ENCODE results near the gene XYLT1.
"Not testable (repeated sequence)": the region's sequence is repeated elsewhere in the genome, so short reads cannot be mapped to it uniquely, and the experiment has no call there.

The XYLT1 gene

DNA sequence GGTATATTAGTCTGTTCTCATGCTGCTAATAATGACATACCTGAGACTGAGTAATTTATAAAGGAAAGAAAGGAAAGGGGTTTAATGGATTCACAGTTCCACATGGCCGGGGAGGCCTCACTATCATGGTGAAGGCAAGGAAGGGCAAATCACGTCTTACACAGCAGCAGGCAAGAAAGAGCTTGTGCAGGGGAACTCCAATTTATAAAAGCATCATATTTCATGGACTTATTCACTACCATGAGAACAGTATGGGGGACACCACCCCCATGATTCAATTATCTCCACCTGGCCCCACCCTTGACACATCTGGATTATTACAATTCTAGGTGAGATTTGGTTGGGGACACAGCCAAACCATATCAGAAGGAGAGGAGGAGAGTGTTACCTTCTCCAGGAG lies 17.7 kb upstream of the XYLT1 start:
- no peak for DNase-seq

DNA sequence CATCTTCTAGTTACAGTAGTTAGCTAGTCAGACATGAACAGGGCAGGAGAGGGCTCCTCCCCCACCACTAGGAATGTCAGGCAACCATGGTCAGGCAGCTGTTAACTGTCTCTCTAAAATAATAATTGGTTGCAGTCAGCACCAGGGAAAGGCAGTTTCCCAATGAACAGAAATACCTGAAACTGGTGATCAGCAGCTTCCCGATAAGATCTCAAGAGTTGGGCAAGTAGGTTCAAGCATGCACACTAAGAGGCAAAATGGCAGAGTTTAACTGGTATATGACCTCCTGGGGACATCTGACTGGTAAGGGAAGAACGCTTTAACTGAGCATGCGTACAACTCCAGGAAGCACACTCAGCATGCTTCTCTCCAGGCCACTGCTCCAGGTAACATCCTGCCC lies 12.6 kb upstream of the XYLT1 start:
- DNase-seq, result no peak

DNA sequence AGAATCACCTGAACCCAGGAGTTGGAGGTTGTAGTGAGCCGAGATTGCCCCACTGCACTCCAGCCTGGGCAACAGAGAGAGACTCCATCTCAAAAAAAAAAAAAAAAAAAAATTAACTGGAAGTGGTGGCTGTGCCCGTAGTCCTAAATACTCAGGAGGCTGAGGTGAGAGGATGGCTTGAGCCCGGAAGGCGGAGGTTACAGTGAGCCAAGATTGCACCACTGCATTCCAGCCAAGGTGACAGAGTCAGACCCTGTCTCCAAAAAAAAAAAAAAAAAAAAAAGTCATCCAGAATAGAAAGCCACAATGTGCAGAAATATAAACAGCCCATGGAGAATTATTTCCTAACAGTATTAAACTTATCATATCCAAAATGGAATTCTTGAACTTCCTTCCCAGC lies 11.6 kb upstream of the XYLT1 start:
- not testable (repeated sequence) for DNase-seq

DNA sequence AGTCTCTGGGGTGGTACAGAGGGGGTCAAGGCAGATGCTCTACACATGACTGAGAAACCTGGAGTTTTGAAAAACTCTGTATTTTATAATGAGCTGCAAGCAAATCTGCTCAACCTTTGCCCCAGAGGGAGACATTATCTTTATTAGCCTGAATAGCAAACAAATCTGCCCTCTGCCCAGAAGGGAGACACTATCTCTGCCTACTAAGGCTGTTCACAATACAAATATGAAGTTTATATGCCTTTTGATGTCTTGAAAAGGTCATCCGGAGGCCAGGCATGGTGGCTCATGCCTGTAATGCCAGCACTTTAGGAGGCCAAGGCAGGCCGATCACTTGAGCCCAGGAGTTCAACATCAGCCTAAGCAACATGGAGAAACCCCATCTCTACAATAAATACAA lies 11.0 kb upstream of the XYLT1 start:
- no peak for DNase-seq

DNA sequence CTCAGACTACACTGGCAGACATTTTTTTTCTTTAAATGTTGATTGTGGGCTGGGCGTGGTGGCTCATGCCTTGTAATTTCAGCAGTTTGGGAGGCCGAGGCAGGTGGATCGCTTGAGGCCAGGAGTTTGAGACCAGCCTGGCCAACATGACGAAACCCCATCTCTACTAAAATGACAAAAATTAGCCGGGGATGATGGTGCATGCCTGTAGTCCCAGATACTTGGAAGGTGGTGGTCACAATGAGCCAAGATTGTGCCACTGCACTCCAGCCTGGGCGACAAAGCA lies 6.4 kb upstream of the XYLT1 start:
- not testable (repeated sequence) for DNase-seq

DNA sequence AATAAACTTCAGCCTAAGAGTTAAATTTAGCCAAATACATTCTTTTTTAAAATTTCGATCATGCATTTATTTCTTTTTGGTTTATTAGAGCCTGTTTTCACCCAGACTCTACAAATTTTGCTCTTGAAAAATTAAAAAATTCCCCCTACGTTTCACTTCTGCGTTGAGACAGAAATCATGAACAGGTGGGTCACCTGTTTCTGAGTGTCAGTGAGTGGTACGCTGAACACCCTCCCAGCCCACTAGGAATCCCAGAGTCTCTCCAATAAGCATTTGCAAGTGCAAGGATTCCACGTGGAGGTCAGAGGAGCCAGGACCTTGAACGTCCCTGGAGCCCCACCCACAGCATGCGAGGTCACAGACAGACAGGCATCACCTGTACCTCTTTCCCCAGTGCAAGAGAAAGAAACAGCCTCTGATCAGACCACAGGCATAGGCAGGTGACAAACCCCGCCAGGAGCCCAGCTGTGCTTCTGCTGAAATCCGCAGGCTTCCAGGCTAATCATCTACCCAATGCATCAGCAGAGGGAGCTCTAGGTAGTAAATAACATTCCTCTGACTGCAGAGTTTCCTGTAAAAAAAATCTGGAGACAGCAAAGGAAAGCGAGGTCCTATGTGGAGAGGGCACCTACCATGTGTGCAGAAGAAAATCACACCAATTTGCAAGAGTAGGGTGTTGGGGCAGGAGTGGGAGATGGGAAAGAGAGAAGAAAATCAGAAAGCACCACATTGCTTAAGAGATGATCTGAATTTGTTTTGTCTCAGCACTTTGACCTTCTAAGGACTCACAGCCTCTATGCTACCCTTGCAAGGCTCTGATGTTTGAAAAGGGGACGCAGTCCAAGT lies 5.9 kb upstream of the XYLT1 start:
- DNase-seq, result peak; percentile 1

DNA sequence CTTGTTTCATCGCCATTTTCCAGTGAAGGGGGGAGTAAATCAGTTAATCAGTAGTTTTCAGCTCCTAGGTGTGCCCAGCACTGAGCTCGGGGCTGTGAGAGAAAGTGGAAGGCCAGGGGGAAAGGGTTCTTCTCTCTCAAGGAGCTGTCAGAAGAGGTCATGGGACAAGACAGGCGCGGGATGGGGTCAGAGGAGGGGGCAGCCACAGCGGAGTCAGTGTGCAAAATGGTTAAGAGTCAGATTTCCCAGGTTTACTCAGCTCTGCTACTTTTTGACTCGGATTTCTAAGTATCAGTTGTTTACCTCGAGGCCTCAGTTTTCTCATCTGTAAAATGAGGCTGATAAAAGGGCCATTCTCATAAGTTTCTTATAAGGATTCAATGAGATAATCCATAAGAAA lies 4.3 kb upstream of the XYLT1 start:
- DNase-seq, result no peak

DNA sequence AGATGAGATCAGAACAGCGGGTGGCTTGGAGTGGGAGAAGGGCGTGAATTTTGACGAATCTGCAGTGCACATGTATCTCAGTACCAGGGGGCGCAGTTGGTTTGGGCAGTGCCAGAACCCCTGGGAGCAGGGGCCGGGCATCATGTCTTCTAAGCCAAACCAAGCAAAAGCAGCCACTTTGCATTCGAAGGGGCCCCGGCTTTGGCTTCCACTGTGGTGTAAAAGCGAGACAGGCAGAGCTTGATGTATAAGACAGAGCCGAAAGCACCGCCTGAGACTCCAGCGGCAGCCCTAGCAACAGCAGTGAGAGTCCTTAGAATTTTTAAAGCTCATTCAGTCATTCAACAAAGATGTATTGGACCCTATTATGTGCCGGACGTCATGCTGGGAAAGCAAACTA lies 3.8 kb upstream of the XYLT1 start:
- DNase-seq, result no peak

DNA sequence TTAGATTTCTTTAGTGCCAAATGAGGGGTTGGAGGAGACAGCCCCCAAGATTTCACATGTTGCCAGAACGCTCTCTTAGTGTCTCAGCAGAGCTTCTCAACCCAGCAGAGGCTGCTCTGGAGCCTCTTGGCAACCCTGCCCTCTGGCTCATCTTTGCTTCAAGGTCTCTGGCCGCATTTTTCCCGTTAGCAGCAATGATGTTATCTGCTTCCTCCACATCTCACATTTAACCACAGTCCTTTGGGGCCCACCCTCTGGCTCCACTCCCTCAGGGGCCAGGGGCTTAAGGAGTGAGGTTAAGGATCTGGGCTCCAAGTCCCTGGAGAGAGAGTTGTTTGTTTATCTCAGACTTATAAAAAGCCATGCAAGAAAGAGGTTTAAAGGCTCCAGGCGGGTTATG lies 3.3 kb upstream of the XYLT1 start:
- peak; percentile 15 for DNase-seq

DNA sequence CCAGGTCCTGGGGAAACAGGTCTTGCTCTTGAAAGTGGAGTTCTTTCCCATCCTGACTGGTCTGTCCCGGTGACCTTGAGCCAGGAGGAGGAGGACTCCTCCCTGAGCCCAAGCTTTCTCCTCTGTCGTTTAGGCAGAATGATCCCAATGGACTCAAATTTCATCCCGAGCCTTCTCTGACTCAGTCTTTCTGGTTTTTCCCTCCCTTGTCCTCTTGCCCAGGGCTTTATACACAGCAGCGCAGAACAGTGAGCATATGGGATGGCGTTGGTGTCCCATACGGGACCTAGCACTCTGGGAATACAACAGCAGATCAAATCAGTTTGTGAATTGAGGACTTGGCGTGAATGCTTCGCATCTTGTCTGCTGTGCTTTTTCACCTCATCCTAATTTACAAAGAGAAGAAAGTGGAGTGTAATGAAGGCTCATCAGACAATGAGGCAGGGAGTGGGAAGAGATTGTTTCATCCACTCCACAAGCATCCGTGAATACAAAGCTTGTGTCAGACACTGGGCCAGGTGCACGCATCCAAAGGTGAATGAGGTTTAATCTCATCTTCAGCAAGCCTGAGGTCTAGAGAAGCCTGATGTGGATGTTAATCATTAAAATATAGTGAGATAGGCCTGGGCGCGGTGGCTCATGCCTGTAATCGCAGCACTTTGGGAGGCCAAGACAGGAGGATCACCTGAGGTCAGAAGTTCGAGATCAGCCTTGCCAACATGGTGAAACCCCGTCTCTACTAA lies 1.1 kb upstream of the XYLT1 start:
- no peak for DNase-seq

DNA sequence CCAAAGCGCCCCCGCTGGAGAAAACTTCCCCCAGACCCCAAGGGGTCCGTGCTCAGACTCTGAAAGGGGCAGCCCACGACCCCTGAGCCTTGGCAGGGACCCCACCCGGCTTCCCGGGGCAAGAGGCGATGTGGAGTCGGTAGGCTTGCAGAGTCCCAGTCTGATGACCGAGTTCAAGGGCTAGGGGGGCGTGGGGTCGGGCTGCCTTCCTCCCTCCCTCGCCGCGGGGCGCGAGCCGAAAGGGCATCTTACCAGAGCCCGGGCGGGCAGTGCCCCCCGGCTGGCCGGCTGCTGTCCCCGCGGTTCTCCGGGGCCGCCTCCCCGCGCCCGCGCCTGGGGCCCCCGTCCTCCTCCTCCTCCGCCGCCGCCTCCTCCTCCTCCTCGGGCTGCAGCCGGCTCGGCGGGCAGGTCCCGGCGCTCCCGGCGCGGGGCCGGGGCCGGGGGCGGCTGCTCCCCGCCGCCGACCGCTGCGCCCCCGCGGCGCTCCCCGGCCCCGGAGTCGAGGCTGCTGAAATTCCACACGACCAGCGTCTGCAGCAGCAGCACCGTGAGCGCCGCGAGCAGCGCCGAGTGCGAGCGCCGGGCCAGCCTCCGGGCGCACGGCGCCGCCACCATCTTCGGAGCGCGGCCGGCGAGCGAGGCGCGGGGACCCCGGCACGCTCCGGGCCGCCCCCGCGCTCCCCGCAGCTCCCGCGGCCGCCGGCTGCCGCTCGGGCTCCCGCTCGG lies 415 bp downstream of the XYLT1 start:
- DNase-seq, result no peak

DNA sequence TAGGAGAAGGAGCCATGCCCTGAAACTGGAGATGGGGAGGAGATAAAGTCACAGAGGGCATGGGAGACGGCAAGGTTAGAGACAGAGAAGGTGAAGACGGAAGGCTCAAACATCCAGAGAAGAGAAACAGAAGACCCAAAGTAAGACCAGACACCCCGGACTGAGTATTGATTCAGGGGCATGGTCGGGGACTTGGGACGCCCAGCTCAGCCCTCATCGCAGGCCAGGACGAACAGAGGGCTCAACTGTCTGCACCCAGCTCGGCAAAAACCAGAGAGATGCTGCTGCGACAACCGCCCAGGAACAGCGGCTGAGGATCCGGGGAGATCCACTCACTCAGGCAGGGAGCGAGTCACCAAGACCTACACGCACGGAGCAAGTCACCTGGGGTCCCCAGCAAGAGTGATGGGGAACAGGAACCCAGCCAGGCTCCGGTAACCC lies 999 bp downstream of the XYLT1 start:
- no peak for DNase-seq

DNA sequence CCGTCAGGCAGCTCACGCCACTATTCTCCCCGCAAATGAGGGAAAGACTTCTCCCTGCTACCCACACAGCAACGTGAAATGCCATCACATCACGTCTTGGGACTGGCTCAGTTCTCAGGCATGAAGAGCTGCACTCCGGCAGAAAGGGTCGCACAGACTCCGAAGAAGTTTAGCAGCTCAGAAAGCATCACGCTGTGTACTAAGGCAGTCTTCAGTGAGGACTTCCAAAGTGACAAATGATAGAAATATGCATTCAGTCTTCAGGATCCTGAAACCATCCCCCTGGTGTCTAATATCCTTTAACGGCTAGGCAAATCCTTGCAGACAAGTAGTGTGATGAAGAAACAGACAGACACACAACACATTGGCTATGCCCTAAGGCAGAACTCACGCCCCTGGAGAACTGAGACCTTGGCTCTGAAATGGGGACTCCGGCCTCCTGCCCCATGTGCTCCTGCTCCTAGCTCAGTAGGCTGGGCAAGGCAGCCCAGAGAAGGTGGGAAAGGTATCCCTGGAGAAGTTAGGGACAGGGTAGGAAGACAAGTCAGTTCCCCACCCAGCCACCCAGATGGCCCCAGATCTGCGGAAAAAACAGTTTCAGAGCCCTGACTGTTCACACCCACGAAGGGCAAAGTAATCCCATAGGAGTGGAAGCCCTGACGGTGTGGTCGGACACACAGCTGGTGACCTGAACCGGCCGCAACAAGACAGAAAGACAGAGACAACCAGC lies 1.6 kb downstream of the XYLT1 start:
- no peak for DNase-seq

DNA sequence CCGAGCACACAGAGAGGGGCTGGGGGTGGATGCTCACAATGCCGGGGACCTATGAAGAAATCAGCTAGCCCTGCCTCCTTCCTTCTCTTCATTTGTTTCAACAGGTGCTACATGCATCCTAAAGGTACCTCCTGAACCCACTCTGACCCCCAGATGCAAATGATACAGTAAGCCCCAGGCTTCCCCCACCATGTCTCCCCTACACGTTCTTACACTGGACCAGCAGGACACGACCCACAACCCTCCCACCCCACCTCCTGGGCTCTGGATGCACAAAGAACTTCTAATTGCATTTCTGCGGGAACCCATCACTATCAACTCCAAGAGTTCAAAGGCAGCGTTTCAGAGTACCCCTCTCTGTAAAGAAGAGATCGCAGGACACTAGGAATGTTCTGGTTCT lies 2.1 kb downstream of the XYLT1 start:
- no peak for DNase-seq

DNA sequence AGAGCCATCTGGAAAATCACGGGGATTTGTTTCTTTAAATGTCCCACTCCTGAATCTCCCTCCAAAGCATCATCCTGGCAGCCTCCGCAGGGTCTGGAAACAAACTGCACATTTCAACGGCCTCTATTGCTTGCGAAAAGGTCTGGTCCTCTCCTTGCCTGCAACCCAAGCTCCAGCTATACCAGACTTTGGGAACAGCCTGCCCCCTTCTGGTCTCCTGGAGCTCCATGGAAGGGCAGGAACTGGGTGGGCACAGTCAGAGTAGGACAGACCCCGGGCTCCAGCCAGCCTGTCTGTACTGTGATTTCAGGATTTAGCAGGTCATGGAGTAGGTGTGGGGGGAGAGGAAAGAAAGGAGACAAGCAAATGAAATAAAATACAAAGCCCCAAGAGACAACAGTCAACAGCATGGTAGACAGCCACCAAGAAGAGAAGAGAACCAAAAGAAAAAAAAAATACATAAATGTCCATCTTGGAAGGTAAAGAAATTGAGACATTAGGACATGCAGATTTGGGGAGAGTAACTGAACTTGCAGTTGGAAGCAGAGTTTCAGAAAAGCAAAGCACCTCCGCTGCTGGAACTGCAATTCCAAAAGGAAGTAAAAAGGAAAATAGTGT lies 2.7 kb downstream of the XYLT1 start:
- no peak for DNase-seq

DNA sequence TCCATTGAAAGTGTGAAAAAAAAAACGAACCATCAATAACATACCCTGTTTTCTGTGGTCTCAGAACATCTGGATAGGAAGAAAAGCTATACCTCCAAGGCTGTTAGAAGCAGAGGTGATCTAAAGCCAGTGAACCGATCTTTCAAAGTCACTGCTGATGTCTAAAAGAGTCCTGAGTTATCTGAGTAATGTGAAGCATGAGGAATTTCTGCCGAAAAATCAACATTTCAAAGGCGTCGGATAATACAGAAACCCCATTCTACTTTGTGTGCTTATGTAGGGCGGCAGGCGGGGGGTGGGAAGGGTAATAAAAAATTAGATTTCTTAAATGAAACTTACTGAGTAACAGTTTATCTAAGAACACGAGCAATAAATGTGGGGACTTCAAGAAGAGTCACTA lies 3.9 kb downstream of the XYLT1 start:
- DNase-seq, result no peak

DNA sequence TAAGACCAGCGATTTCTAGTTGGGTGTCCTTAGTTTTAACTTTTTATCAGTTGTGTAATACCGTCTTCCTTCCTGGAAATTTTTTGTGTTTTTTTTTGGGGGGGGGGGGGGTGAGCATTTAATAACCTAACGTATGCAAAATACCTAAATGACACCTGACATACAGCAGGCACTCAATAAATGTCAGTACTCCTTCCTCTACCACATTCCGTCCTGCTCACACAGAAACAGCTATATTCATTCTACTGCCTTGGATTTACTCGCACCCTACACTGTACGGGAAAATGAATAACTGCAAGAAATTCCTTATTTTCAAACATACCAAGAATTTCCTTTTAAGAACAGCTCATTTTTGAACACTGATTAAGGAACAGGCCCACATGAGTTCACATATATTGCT lies 5.3 kb downstream of the XYLT1 start:
- no peak for DNase-seq

DNA sequence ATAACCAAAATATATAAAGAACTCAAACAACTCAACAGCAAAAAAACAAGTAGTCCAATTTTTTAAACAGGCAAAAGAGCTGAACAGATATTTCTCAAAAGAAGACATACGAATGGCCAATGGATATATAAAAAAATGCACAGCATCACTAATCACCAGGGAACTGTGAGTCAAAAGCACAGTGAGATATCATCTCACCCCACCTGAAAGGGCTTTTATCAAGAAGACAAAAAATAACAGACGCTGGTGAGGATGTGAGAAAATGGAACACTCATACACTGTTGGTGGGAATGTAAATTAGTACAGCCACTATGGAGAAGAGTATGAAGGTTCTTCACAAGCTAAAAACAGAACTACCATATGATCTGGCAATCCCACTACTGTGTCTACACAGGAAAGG lies 7.4 kb downstream of the XYLT1 start:
- no peak for DNase-seq

DNA sequence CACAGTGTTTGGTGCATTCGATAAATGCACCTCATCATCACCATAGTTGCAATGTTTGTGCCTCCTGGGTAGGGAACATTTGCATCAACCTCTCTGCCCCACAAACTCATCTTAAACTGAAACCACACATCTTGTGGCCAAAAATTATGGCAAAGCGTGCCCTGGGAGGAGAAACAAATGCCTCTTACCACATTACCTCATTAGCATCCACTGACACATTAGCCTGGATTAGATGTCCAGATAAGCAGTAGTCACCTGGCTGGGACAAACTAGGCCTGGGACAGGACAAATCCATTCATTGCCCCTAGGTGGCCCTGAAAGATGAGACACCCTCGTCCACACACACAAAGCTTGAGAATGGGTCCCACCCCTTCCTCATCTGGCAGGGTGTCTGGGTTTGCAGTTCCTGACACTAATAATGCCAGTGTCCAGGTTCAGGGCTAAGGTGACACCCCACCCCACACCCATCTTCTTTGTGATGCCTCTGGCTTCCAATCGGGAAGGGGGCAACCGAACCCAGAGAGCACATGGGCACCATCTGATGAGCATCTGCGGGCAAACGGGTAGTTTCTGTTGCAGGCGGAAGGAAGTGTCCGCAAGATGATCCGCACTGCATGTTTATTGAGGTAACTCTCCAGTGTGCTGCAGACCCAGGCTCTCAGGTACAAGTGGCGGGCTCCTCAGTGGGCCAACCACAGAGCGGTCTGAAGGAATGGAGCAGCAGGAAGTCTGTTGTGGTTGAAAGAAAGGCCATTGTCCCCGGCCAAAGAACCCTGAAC lies 8.6 kb downstream of the XYLT1 start:
- DNase-seq, result no peak

DNA sequence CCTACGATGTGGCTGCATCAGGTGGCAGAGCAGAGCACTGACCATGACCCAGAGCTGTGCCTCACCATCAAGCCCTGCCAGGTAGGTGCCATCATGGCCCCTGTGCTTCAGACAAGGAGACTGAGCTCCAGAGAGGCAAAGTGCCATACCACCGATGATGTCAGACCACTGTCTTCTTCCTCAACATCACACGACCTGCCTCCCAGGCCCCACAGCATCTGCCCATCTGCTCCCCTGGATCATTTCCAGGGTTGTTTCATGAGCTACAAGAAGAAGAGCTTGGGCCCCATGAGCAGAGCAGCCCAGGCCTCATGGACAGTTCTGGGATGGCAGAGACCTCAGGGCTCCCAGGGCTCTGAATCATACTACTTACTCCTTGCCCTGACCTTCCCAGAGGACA lies 9.9 kb downstream of the XYLT1 start:
- no peak for DNase-seq

DNA sequence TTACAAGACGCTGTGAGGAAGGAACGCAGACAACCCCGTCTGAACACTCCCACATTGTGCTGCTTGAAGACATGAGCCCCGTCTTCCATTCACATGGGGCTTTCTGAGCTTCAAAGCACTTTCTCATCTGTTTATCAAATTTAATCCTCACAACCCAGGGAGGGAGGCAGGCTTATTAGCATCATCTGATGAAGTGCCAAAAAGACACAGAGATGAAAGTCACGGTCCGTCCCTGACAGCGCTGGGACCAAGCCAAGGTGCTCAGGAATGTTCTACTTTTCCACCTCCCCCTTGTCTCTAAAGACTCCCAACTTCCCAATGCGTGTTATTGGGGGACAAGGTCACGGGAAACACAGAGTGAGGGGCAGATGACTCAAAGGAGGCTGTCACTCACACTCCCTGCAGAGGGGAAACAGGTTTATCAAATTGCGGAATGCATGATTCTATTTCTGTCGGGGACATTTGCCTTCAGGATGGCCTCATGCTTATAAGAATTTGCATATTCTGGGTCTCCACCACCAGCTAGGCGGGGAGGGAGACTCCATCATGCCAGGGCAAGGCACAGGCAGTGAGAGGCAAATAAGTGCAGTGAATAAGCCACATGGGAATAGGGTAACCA lies 10.7 kb downstream of the XYLT1 start:
- no peak for DNase-seq

DNA sequence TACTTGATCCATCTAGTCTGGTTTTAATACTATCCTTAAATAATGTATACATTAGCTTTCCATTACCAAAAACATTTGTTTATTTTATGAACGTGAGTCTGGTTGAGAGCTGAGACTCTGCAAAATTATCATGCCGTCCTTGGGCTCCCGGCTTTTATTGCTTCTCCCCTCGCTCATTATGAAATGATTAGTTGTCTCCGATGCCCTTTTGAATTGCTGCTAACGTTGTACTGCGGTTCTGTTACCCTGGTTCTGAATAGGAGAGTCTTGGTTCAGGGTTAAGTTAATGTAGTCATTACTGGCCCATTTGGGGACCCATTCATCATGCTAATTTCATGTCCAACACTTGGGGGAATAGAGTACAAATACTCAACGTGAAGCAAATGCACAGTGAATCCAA lies 12.8 kb downstream of the XYLT1 start:
- no peak for DNase-seq
